Gastroesophageal sphincter (tissue), 4 donors: Measurements from ENCODE around the gene XAB2. TPM values are rescaled to one million over a fixed set of nuclear protein-coding genes. Genes with fewer than 3 reads are reported as not detected.

Source experiments
- ATAC-seq: fragments of 150-250 bp; one replicate; pipeline ENCODE4 v1.9.1; 2016; ENCODE audit warnings: mild to moderate bottlenecking, moderate library complexity
- H3K27ac ChIP-seq, 4 donors: fragments of 200-600 bp; sonication (generic) in 3 of 4; 1 replicate in 3 of 4; 2 replicates in 1 of 4; pipeline ENCODE4 v1.5.1; 2016 to 2019
- H3K27me3 ChIP-seq: fragments of 200-600 bp; sonication (generic); one replicate; pipeline ENCODE4 v1.5.1; 2019
- H3K36me3 ChIP-seq, 2 donors: fragments of 200-600 bp; sonication (generic); one replicate each; pipeline ENCODE4 v1.5.1; 2019; ENCODE audit warnings: control low read depth in 1 of 2
- H3K4me1 ChIP-seq, 3 donors: fragments of 200-600 bp; sonication (generic); 1 replicate in 2 of 3; 2 replicates in 1 of 3; pipeline ENCODE4 v1.5.1; 2016 to 2019; ENCODE audit warnings: control low read depth in 2 of 3
- H3K4me3 ChIP-seq, 2 donors: fragments of 200-600 bp; sonication (generic); one replicate each; pipeline ENCODE4 v1.5.1; 2019; ENCODE audit warnings: mild to moderate bottlenecking in 1 of 2, moderate library complexity in 1 of 2
- H3K9me3 ChIP-seq, 3 donors: fragments of 200-600 bp; sonication (generic); one replicate each; pipeline ENCODE4 v1.5.1; 2017 to 2019; ENCODE audit warnings: control low read depth in 2 of 3
- EP300 ChIP-seq: sonication (generic); formaldehyde crosslinking; IDR thresholded peaks from one replicate; pipeline ENCODE4 v1.6.1; 2017; ENCODE audit warnings: antibody characterized with exemption, mild to moderate bottlenecking
- POLR2A ChIP-seq, 2 donors: fragments of 450-650 bp; IDR thresholded peaks; one replicate each; pipeline ENCODE4 v1.6.1; 2017; ENCODE audit warnings: antibody characterized with exemption in 2 of 2, mild to moderate bottlenecking in 2 of 2, moderate library complexity in 1 of 2
- POLR2AphosphoS5 ChIP-seq: sonication (generic); formaldehyde crosslinking; IDR thresholded peaks from one replicate; pipeline ENCODE4 v1.6.1; 2017; ENCODE audit warnings: antibody characterized with exemption
- WGBS, 2 donors: methylation state at CpG; one replicate each; pipeline ENCODE4 v1.1.5; 2018; ENCODE audit warnings: low coverage in 1 of 2; 5-methylcytosine and 5-hydroxymethylcytosine counted together
- total RNA-seq, 4 donors: library from RNA; depleted of rRNA; stranded (reverse); fragments of >200 nt; gene quantifications; one replicate each; pipeline ENCODE4 v1.1.0, GENCODE V29; 2016
- TF ChIP-seq, protein P1 (sequence below), 4 experiments: fragments of 200-600 bp in 2 of 4; fragments of 450-650 bp in 2 of 4; sonication (generic) in 1 of 4; IDR thresholded peaks; one replicate each; pipeline ENCODE4 v1.5.1; 2017 to 2019; ENCODE audit warnings: antibody characterized with exemption in 4 of 4, mild to moderate bottlenecking in 2 of 4, moderate library complexity in 2 of 4

XAB2 gene
- total RNA-seq, 4 donors from 2014 or later, result 36.7 to 50.6 (median 42.5) TPM

DNA sequence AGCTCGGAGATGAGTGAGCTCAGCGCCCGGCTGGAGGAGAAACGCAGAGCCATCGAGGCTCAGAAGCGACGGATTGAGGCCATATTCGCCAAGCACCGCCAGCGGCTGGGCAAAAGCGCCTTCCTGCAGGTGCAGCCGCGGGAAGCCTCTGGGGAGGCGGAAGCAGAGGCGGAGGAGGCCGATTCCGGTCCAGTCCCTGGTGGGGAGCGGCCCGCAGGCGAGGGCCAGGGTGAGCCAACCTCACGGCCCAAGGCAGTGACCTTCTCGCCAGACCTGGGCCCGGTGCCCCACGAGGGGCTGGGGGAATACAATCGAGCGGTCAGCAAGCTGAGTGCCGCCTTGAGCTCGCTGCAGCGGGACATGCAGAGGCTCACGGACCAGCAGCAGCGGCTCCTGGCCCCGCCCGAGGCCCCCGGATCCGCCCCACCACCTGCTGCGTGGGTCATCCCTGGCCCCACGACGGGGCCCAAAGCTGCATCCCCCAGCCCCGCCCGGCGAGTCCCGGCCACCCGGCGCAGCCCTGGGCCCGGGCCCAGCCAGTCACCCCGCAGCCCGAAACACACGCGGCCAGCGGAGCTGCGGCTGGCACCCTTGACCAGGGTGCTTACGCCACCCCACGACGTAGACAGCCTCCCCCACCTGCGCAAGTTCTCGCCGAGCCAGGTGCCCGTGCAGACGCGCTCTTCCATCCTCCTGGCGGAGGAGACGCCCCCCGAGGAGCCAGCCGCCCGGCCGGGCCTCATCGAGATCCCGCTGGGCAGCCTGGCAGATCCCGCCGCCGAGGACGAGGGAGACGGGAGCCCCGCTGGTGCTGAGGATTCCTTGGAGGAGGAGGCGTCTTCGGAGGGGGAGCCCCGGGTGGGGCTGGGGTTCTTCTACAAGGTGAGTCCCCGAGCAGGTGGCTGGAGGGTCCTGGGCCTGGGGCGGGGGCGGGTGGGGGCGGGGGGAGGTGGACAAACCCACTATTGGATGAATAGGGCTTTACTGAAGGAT is 16.8 kb downstream of the XAB2 start:
- 98 to 100% methylated on average over 2 to 7 of the region's 81 CpGs for WGBS, 2 donors
- TF ChIP-seq, protein P1, sequence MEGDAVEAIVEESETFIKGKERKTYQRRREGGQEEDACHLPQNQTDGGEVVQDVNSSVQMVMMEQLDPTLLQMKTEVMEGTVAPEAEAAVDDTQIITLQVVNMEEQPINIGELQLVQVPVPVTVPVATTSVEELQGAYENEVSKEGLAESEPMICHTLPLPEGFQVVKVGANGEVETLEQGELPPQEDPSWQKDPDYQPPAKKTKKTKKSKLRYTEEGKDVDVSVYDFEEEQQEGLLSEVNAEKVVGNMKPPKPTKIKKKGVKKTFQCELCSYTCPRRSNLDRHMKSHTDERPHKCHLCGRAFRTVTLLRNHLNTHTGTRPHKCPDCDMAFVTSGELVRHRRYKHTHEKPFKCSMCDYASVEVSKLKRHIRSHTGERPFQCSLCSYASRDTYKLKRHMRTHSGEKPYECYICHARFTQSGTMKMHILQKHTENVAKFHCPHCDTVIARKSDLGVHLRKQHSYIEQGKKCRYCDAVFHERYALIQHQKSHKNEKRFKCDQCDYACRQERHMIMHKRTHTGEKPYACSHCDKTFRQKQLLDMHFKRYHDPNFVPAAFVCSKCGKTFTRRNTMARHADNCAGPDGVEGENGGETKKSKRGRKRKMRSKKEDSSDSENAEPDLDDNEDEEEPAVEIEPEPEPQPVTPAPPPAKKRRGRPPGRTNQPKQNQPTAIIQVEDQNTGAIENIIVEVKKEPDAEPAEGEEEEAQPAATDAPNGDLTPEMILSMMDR (IDR thresholded peaks at IDR 0.05), result no peak
- no peak for TF ChIP-seq POLR2AphosphoS5
- no peak for TF ChIP-seq EP300
- no peak for TF ChIP-seq POLR2A (IDR thresholded peaks at IDR 0.05)
- H3K9me3 ChIP-seq, result no peaks in the 10 kb centered on the region
- H3K27ac ChIP-seq, result no peak overlapping the region
- no peak overlapping the region for H3K4me3 ChIP-seq
- ATAC-seq, result no peak
- H3K4me1 ChIP-seq, result no peaks in the 10 kb centered on the region
- peaks cover 0 to 6% of the 10 kb centered on the region in 2 donors for H3K36me3 ChIP-seq
- H3K27me3 ChIP-seq, result peaks cover 9% of the 10 kb centered on the region

DNA sequence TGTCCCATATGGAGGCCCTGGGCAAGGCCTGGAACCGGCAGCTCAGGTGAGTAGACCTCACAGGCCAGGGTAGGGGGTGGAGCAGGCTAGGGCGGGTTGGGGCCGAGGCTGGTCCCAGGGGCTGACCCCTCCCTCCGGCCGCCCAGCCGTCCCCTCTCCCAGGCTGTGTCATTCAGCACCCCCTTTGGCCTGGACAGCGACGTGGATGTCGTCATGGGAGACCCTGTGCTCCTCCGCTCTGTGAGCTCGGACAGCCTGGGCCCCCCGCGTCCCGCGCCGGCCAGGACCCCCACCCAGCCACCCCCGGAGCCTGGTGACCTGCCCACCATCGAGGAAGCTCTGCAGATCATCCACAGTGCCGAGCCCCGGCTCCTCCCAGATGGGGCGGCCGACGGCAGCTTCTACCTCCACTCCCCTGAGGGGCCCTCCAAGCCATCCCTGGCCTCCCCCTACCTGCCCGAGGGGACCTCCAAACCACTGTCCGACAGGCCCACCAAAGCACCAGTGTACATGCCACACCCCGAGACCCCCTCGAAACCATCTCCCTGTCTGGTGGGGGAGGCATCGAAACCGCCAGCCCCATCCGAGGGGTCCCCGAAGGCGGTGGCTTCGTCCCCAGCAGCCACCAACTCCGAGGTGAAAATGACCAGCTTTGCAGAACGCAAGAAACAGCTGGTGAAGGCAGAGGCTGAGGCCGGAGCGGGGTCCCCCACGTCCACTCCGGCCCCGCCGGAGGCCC is 17.6 kb downstream of the XAB2 start:
- ATAC-seq, result no peak
- Histone ChIP-seq H3K27me3 (peaks cover 18% of the 10 kb centered on the region), H3K4me3 (no peak overlapping the region), H3K4me1 (no peaks in the 10 kb centered on the region), H3K9me3 (no peaks in the 10 kb centered on the region), H3K36me3 (no peaks in the 10 kb centered on the region), H3K27ac (no peak overlapping the region)
- WGBS, 2 donors, result no CpG with 5 or more reads among the region's 41 CpGs
- TF ChIP-seq, protein P1 (IDR thresholded peaks at IDR 0.05), result no peak
- no peak for TF ChIP-seq EP300
- no peak for TF ChIP-seq POLR2AphosphoS5
- no peak for TF ChIP-seq POLR2A (IDR thresholded peaks at IDR 0.05)

DNA sequence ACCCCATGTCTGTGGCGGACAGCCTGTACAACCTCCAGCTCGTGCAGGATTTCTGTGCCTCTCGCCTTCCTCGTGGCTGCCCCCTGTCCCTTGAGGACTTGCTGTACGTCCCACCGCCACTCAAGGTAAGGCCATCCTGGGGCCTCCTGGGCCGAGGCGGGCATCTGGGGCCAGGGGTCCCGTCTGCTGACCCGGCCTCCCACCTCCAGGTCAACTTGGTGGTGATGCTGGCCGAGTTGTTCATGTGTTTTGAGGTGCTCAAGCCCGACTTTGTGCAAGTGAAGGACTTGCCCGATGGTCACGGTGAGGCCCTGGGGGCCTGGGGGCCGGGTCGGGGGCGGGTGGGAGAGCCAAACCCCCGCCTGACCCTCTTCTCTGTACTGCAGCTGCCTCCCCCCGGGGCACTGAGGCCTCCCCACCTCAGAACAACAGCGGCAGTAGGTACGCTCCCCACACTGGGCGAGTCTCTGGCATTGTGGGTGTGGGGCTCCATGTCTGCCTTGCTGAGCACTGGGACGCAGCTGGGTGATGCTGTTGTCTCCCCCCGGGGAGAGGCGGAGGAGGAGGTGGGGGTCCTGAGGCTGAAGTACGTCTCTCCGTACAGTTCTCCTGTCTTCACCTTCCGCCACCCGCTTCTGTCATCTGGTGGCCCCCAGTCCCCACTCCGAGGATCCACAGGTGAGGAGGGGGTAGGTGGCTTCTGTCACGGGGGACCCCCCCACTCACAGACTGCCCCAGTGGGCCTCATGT is 18.7 kb downstream of the XAB2 start:
- H3K4me3 ChIP-seq, result no peak overlapping the region
- no peak overlapping the region for H3K27ac ChIP-seq
- peaks cover 29% of the 10 kb centered on the region for H3K27me3 ChIP-seq
- no peaks in the 10 kb centered on the region for H3K4me1 ChIP-seq
- TF ChIP-seq POLR2AphosphoS5, result no peak
- TF ChIP-seq, protein P1 (IDR thresholded peaks at IDR 0.05), result no peak
- TF ChIP-seq POLR2A (IDR thresholded peaks at IDR 0.05), result no peak
- TF ChIP-seq EP300, result no peak
- 88% methylated on average over 5 of the region's 31 CpGs; no CpG with 5 or more reads in 1 of the 2 donors for whole genome bisulfite sequencing, 2 donors
- H3K36me3 ChIP-seq, result no peaks in the 10 kb centered on the region
- H3K9me3 ChIP-seq, result no peaks in the 10 kb centered on the region
- ATAC-seq, result no peak

DNA sequence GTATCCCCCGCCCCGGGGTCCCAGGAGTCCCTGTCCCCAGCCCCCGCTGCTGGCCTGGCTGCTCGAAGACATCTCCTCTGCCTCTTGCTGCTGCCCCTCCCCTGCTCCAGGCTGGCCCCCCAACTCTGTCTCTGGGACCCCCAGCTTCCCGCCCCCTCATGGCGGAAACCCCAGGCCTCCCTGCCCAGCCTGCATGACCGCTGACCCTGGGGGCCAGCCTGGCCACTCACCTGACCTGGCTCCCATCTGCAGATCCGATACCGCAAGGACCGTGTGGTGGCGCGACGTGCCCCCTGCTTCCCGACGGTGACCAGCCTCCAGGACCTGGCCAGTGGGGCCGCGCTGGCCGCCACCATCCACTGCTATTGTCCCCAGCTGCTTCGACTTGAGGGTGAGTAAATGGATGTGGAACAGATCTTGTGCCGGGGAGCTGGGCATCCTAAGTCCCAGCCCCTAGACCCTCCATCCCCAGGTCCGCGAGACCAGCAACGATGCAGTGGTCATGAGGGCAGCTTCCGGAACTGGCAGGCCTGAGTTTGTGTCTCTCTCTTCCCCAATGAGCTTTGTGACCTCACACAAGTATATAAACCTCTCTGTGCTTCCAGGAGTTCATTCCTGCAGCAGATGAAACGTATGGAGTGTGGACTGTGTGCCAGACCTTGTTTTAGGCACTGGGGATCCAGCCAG is 21.3 kb downstream of the XAB2 start:
- Histone ChIP-seq H3K36me3 (no peaks in the 10 kb centered on the region), H3K4me1 (no peaks in the 10 kb centered on the region), H3K9me3 (no peaks in the 10 kb centered on the region), H3K4me3 (no peak overlapping the region), H3K27ac (no peak overlapping the region), H3K27me3 (peaks cover 55% of the 10 kb centered on the region)
- TF ChIP-seq POLR2A (IDR thresholded peaks at IDR 0.05) (no peak), EP300 (no peak), POLR2AphosphoS5 (no peak)
- TF ChIP-seq, protein P1 (IDR thresholded peaks at IDR 0.05), result no peak
- WGBS, 2 donors, result 17 to 65% methylated on average over 1 to 4 of the region's 25 CpGs
- ATAC-seq, result no peak
